Activated naive CD4-positive, alpha-beta T cell treated with anti-CD3 and anti-CD28 coated beads, Interleukin-2, amount 50 U/mL, for 24 hours (primary cell): Measurements from ENCODE around the gene COQ8A.
"Not testable (repeated sequence)": the region's sequence is repeated elsewhere in the genome, so short reads cannot be mapped to it uniquely, and the experiment has no call there.

Experiments used
- H3K27ac Mint-ChIP-seq: one replicate; pipeline ENCODE4 v1.8.0; 2021; ENCODE audit warnings: mild to moderate bottlenecking, mixed read lengths
- H3K27me3 Mint-ChIP-seq: one replicate; pipeline ENCODE4 v1.8.0; 2021; ENCODE audit warnings: mixed read lengths
- H3K36me3 Mint-ChIP-seq: one replicate; pipeline ENCODE4 v1.8.0; 2021; ENCODE audit warnings: mixed read lengths
- H3K4me1 Mint-ChIP-seq: one replicate; pipeline ENCODE4 v1.8.0; 2021; ENCODE audit warnings: mixed read lengths
- H3K4me3 Mint-ChIP-seq: one replicate; pipeline ENCODE4 v1.8.0; 2021; ENCODE audit warnings: mild to moderate bottlenecking, mixed read lengths
- H3K9me3 Mint-ChIP-seq: one replicate; pipeline ENCODE4 v1.8.0; 2021; ENCODE audit warnings: mixed read lengths

The COQ8A gene

DNA sequence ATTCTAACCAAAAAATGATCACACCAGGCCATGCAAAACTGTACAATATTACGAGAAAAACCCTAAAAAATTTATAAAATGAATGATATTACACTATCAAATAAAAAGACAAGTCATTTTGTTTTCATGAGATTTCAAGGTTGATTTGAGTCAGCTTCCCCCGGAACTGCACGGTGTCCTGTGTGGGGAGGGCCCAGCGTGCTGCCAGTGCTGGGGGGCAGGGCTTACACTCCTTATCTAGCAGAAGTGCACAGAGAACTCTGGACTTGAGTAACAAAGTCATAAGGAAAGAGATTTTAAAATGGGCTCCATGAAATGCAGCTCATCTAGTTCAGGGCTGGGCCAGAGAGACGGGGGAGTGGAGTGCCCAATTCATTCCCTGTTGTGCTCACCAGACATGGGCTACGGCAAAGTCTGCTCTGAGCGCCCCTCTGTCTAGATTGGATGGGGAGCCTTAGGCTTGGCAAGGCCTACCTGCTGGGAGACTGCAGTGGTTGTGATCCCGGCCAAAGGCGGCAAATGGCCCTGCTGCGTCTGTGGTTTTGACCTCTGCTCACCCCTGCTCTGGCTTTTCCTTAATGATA lies 50.1 kb downstream of the COQ8A start:
- Mint-ChIP-seq H3K4me3 (no peak overlapping the region), H3K4me1 (peaks cover 13% of the 10 kb centered on the region), H3K36me3 (peaks cover 10% of the 10 kb centered on the region), H3K27ac (peak overlapping the region; percentile 89), H3K9me3 (no peaks in the 10 kb centered on the region), H3K27me3 (no peaks in the 10 kb centered on the region)

DNA sequence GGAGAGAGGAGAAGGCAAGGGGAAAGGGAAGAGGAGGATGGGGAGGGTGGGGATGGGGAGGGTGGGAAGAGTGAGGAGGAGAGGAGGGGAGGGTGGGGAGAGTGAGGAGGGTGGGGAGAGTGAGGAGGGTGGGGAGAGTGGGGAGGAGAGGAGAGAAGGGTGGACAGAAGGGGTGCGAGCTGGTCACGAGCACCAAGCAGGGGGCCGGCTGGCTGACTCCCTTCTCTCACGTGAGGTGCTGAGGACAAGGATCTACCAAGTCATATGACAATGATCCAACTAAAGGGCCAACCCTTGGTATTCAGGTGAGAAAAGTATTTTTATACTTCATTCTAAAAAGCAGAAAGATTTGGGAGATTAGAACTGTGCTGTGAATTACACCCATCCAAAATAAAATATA lies 51.8 kb downstream of the COQ8A start:
- no peak overlapping the region for H3K27ac Mint-ChIP-seq
- peaks cover 1% of the 10 kb centered on the region for H3K36me3 Mint-ChIP-seq
- no peaks in the 10 kb centered on the region for H3K9me3 Mint-ChIP-seq
- H3K27me3 Mint-ChIP-seq: no peaks in the 10 kb centered on the region
- no peak overlapping the region for H3K4me3 Mint-ChIP-seq
- peaks cover 13% of the 10 kb centered on the region for H3K4me1 Mint-ChIP-seq

GRCh38 chr1:226993814-226994585 lies 53.9 kb downstream of the COQ8A start:
- Mint-ChIP-seq H3K4me3 (no peak overlapping the region), H3K9me3 (no peaks in the 10 kb centered on the region), H3K27me3 (no peaks in the 10 kb centered on the region), H3K36me3 (no peaks in the 10 kb centered on the region), H3K27ac (no peak overlapping the region), H3K4me1 (peaks cover 13% of the 10 kb centered on the region)

- Mint-ChIP-seq H3K36me3 (no peaks in the 10 kb centered on the region), H3K9me3 (no peaks in the 10 kb centered on the region), H3K4me1 (peaks cover 6% of the 10 kb centered on the region), H3K4me3 (no peak overlapping the region), H3K27ac (no peak overlapping the region), H3K27me3 (no peaks in the 10 kb centered on the region)
Measured at GRCh38 chr1:226994586-226995364, 54.7 kb downstream of the COQ8A start.

GRCh38 chr1:226995365-226996332 lies 55.6 kb downstream of the COQ8A start:
- Mint-ChIP-seq H3K4me3 (no peak overlapping the region), H3K27me3 (no peaks in the 10 kb centered on the region), H3K4me1 (no peaks in the 10 kb centered on the region), H3K36me3 (no peaks in the 10 kb centered on the region), H3K9me3 (no peaks in the 10 kb centered on the region), H3K27ac (no peak overlapping the region)

DNA sequence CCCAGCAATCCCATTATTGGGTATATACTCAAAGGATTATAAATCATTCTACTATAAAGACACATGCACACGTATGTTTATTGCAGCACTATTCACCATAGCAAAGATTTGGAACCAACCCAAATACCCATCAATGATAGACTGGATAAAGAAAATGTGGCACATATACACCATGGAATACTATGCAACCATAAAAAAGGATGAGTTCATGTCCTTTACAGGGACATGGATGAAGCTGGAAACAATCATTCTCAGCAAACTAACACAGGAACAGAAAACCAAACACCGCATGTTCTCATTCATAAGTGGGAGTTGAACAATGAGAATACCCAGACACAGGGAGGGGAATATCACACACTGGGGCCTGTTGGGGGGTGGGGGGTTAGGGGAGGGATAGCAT lies 59.5 kb downstream of the COQ8A start:
- H3K4me3 Mint-ChIP-seq, H3K9me3 Mint-ChIP-seq, H3K27me3 Mint-ChIP-seq, H3K36me3 Mint-ChIP-seq, H3K4me1 Mint-ChIP-seq, H3K27ac Mint-ChIP-seq: not testable (repeated sequence)

DNA sequence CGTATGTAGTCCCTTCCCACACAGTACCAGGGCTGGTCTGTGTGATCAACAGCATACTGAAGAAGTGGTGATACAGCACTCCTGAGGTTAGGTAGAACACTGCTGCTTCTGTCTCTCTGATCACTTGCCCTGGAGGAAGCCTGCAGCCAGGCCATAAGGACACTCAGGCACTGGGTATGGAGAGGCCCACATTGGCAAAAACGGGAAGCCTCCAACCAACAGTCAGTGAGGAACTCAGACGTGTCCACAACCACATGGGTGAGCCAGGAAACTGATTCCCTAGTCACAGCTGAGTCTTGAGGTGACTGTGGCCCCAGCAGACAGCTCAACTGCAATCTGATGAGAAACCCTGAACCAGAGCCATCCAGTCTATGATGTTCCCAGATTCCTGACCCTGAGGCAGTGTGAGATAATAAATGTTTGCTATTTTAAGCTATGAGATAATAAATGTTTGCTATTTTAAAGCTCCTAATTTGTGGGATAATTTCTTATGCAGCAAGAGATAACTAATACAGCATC lies 62.5 kb downstream of the COQ8A start:
- no peaks in the 10 kb centered on the region for H3K27me3 Mint-ChIP-seq
- no peak overlapping the region for H3K4me3 Mint-ChIP-seq
- H3K27ac Mint-ChIP-seq: no peak overlapping the region
- no peaks in the 10 kb centered on the region for H3K9me3 Mint-ChIP-seq
- no peaks in the 10 kb centered on the region for H3K36me3 Mint-ChIP-seq
- no peaks in the 10 kb centered on the region for H3K4me1 Mint-ChIP-seq

DNA sequence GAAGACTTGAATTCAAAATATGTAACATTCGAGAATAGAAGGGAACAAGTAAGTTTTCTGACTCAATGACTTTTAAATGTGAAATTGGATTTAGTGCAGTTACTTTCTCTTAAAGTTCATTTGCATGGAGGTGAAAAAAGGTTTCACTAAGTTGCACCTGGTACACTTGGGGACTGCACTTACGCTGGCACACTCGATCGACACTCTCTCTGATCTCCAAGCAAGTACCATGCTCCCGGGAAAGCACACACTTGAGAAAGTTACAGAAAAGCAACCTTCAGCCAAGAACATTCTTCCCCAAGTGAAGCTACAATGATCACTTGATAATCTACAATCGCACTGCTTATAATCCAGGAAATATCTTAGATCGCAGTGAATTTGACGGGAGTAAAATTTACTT lies 63.1 kb downstream of the COQ8A start:
- Mint-ChIP-seq H3K27ac (no peak overlapping the region), H3K27me3 (no peaks in the 10 kb centered on the region), H3K36me3 (no peaks in the 10 kb centered on the region), H3K4me3 (no peak overlapping the region), H3K4me1 (no peaks in the 10 kb centered on the region), H3K9me3 (no peaks in the 10 kb centered on the region)

DNA sequence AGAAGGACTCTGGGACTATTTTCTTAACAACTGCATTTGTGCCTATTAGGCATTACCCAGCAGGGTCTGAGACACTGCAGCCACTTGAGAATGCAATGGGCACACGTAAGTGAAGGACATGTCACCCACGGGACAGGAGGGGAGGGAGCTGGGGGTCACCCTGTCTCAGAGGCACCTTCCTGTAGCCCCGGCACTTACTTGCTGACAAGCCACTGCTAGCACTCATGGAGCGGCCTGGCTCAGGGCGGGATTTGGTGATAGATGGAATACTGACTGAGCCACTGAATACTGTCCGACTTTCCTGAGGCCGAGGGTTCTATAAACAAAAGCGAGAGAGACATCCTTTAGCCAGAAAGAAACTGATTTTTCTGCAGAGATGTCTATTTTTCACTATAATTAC lies 64.7 kb downstream of the COQ8A start:
- H3K4me1 Mint-ChIP-seq: no peaks in the 10 kb centered on the region
- H3K9me3 Mint-ChIP-seq: no peaks in the 10 kb centered on the region
- H3K36me3 Mint-ChIP-seq: no peaks in the 10 kb centered on the region
- H3K4me3 Mint-ChIP-seq: no peak overlapping the region
- no peaks in the 10 kb centered on the region for H3K27me3 Mint-ChIP-seq
- no peak overlapping the region for H3K27ac Mint-ChIP-seq

GRCh38 chr1:227006226-227006796 lies 66.2 kb downstream of the COQ8A start:
- Mint-ChIP-seq H3K9me3 (no peaks in the 10 kb centered on the region), H3K4me3 (no peak overlapping the region), H3K4me1 (no peaks in the 10 kb centered on the region), H3K27me3 (peaks cover 2% of the 10 kb centered on the region), H3K36me3 (no peaks in the 10 kb centered on the region), H3K27ac (no peak overlapping the region)

DNA sequence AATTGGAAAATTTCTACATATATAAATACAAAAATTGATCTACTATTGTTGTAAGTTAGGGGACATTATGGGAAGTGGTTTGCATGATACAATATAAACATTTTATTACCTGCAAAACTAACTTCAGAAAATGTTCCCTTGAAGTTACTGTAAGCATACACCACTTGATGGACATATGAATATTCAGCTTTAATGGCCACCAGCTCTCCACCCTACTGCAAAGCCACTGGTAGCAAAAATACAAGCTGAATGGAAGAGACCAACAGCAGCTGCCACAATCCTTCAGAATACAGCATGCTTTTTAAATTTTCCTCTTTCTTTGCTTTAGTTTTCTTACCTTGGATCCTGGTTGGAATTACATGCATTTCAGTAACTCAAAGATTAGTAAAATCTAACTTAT lies 69.8 kb downstream of the COQ8A start:
- Mint-ChIP-seq H3K4me1 (no peaks in the 10 kb centered on the region), H3K9me3 (no peaks in the 10 kb centered on the region), H3K27ac (no peak overlapping the region), H3K4me3 (no peak overlapping the region), H3K27me3 (peaks cover 5% of the 10 kb centered on the region), H3K36me3 (no peaks in the 10 kb centered on the region)

GRCh38 chr1:227010645-227011044 lies 70.6 kb downstream of the COQ8A start:
- no peaks in the 10 kb centered on the region for H3K4me1 Mint-ChIP-seq
- H3K9me3 Mint-ChIP-seq: no peaks in the 10 kb centered on the region
- no peak overlapping the region for H3K4me3 Mint-ChIP-seq
- H3K36me3 Mint-ChIP-seq: no peaks in the 10 kb centered on the region
- H3K27ac Mint-ChIP-seq: no peak overlapping the region
- H3K27me3 Mint-ChIP-seq: peaks cover 5% of the 10 kb centered on the region

- no peak overlapping the region for H3K4me3 Mint-ChIP-seq
- peaks cover 6% of the 10 kb centered on the region for H3K9me3 Mint-ChIP-seq
- H3K4me1 Mint-ChIP-seq: no peaks in the 10 kb centered on the region
- H3K27me3 Mint-ChIP-seq: peaks cover 4% of the 10 kb centered on the region
- no peaks in the 10 kb centered on the region for H3K36me3 Mint-ChIP-seq
- H3K27ac Mint-ChIP-seq: no peak overlapping the region
Measured at GRCh38 chr1:227016990-227017389, 76.9 kb downstream of the COQ8A start.

DNA sequence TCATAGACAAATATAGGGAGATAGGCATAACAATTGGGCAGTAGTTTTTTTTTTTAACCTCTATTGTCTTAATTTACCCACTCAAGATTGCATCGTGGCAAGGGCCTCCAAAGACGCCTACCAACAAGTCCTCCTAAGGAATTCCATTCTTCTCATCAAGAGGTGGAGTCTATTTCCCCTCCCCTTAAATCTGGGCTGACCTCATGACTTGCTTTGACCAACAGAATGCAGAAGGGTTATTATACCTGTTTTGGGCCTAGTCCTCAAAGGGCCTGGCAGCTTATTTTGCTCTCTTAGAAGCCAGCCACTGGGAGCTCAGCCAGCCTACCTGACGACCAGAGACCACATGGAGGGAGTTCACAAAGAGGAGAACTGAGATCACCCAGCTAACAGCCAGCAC lies 92.3 kb downstream of the COQ8A start:
- no peak overlapping the region for H3K27ac Mint-ChIP-seq
- H3K36me3 Mint-ChIP-seq: no peaks in the 10 kb centered on the region
- H3K9me3 Mint-ChIP-seq: no peaks in the 10 kb centered on the region
- H3K4me3 Mint-ChIP-seq: no peak overlapping the region
- H3K4me1 Mint-ChIP-seq: peaks cover 4% of the 10 kb centered on the region
- no peaks in the 10 kb centered on the region for H3K27me3 Mint-ChIP-seq

DNA sequence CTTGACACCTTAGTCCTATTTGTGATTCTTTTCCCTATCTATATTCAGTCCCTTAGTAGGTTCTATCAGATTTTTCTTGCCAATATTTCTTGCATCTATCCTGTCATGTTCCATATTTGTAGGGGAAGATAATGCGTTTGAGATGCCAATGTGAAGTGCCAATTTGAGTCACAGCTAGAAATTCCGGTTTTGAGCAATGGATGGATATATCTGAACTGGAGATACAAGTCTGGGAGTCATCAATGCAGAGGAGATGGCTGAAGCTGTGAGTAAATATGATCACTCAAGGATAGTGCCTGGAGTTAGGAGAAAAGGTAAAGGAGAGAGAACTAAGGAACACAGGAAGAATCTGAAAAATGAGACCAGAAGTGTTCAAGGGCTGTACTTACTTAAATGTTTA lies 93.8 kb downstream of the COQ8A start:
- Mint-ChIP-seq H3K36me3 (no peaks in the 10 kb centered on the region), H3K4me1 (peaks cover 7% of the 10 kb centered on the region), H3K9me3 (no peaks in the 10 kb centered on the region), H3K27ac (no peak overlapping the region), H3K27me3 (no peaks in the 10 kb centered on the region), H3K4me3 (no peak overlapping the region)
